Activated B cell treated with CpG ODN at 0.5 μM for 24 hours (primary cell): ENCODE data around the gene PCGF2. TPM values are rescaled to one million over a fixed set of nuclear protein-coding genes. Genes with fewer than 3 reads are reported as not detected.

Source experiments
- ATAC-seq: fragments of 200-7000 bp; cut with Tn5 transposase; one replicate; pipeline ENCODE4 v1.10.0; 2021; ENCODE audit warnings: low read depth, mild to moderate bottlenecking, moderate library complexity
- CTCF ChIA-PET: fragments of 350-600 bp; sonication (Branson Sonifier 250); formaldehyde crosslinking; loops from one replicate; lab custom pipeline; 2021; ENCODE audit warnings: antibody characterized with exemption; lab: Charles Lee
- POLR2A ChIA-PET: fragments of 350-600 bp; sonication (Branson Sonifier 250); formaldehyde crosslinking; loops from one replicate; lab custom pipeline; 2021; ENCODE audit warnings: antibody characterized with exemption; lab: Charles Lee
- DNase-seq: peaks from one replicate; pipeline ENCODE4 v3.0.0; 2022
- H3K27ac Mint-ChIP-seq: one replicate; pipeline ENCODE4 v1.8.0; 2020; ENCODE audit warnings: mixed read lengths
- H3K27me3 Mint-ChIP-seq: one replicate; pipeline ENCODE4 v1.8.0; 2021; ENCODE audit warnings: mixed read lengths
- H3K36me3 Mint-ChIP-seq: one replicate; pipeline ENCODE4 v1.8.0; 2021; ENCODE audit warnings: low read depth, mixed read lengths
- H3K4me1 Mint-ChIP-seq: one replicate; pipeline ENCODE4 v1.8.0; 2021; ENCODE audit warnings: mixed read lengths
- H3K4me3 Mint-ChIP-seq: one replicate; pipeline ENCODE4 v1.8.0; 2020; ENCODE audit warnings: mild to moderate bottlenecking, mixed read lengths
- H3K9me3 Mint-ChIP-seq: one replicate; pipeline ENCODE4 v1.8.0; 2020; ENCODE audit warnings: mixed read lengths
- CTCF ChIP-seq: fragments of 200-600 bp; IDR thresholded peaks from one replicate; pipeline ENCODE4 v1.8.0; 2022; ENCODE audit warnings: antibody characterized with exemption, mild to moderate bottlenecking
- intact Hi-C: fragments of 100-400 bp; cut with micrococcal nuclease; formaldehyde crosslinking; loops from one replicate; pipeline ENCODE4 v1.15.1; 2024
- total RNA-seq: library from RNA; stranded (reverse); gene quantifications from 2 replicates; pipeline ENCODE4 v1.2.3, GENCODE V29; 2022

Gene PCGF2
- total RNA-seq, 1 donor from 2014 or later = not detected

GRCh38 chr17:38719289-38719942, 28.7 kb downstream of the PCGF2 start:
- no peaks in the 10 kb centered on the region for H3K9me3 Mint-ChIP-seq
- no peak for ATAC-seq
- H3K27me3 Mint-ChIP-seq = no peaks in the 10 kb centered on the region
- H3K4me3 Mint-ChIP-seq = no peak overlapping the region
- peaks cover 77% of the 10 kb centered on the region for H3K36me3 Mint-ChIP-seq
- no peak overlapping the region for H3K27ac Mint-ChIP-seq
- ChIA-PET CTCF (interaction anchor here (1.4 kb wide), 1 partner anchor 8 kb away, joined by 3 read pairs; no protein-coding TSS in a partner anchor), POLR2A (interaction anchor here (0.6 to 1.3 kb wide), 5 partner anchors 9 to 514 kb away, joined by 3 to 5 read pairs (median 4); partner anchors contain the start of gene MLLT6)
- no peak for TF ChIP-seq CTCF
- H3K4me1 Mint-ChIP-seq = peaks cover 20% of the 10 kb centered on the region
- no peak for DNase-seq
- intact Hi-C loops = no loop called here

GRCh38 chr17:38717139-38717745, 30.9 kb downstream of the PCGF2 start:
- TF ChIP-seq CTCF = no peak
- Mint-ChIP-seq H3K9me3 (no peaks in the 10 kb centered on the region), H3K4me3 (no peak overlapping the region), H3K36me3 (peaks cover 80% of the 10 kb centered on the region), H3K27ac (peak overlapping the region; percentile 7), H3K27me3 (no peaks in the 10 kb centered on the region), H3K4me1 (peaks cover 19% of the 10 kb centered on the region)
- ATAC-seq = no peak
- POLR2A ChIA-PET = interaction anchor here (0.8 kb wide), 1 partner anchor 9 kb away, joined by 3 read pairs; no protein-coding TSS in a partner anchor
- CTCF ChIA-PET = interaction anchor here (1.3 to 2.1 kb wide), 2 partner anchors 18 to 41 kb away, joined by 4 to 6 read pairs; no protein-coding TSS in a partner anchor
- DNase-seq = no peak
- intact Hi-C loops = no loop called here

- DNase-seq (no peak), ATAC-seq (no peak)
- Mint-ChIP-seq H3K4me1 (peaks cover 18% of the 10 kb centered on the region), H3K4me3 (no peak overlapping the region), H3K36me3 (peaks cover 85% of the 10 kb centered on the region), H3K9me3 (no peaks in the 10 kb centered on the region), H3K27me3 (no peaks in the 10 kb centered on the region), H3K27ac (peak overlapping the region; percentile 7)
- ChIA-PET CTCF (interaction anchor here (1.3 to 2.1 kb wide), 2 partner anchors 19 to 40 kb away, joined by 4 to 6 read pairs; no protein-coding TSS in a partner anchor), POLR2A (interaction anchor here (0.8 to 1.8 kb wide), 3 partner anchors 10 to 11 kb away, joined by 3 to 4 read pairs (median 3); no protein-coding TSS in a partner anchor)
- intact Hi-C loops = no loop called here
- no peak for TF ChIP-seq CTCF
Observed at GRCh38 chr17:38716368-38717005, 31.6 kb downstream of the PCGF2 start.

- Mint-ChIP-seq H3K36me3 (peaks cover 85% of the 10 kb centered on the region), H3K4me1 (peaks cover 10% of the 10 kb centered on the region), H3K27ac (peak overlapping the region; percentile 52), H3K27me3 (no peaks in the 10 kb centered on the region), H3K4me3 (no peak overlapping the region), H3K9me3 (no peaks in the 10 kb centered on the region)
- DNase-seq = no peak
- no peak for ATAC-seq
- ChIA-PET CTCF (interaction anchor here (2.1 kb wide), 1 partner anchor 39 kb away, joined by 6 read pairs; no protein-coding TSS in a partner anchor), POLR2A (interaction anchor here (0.8 to 1.8 kb wide), 3 partner anchors 9 to 29 kb away, joined by 3 to 4 read pairs (median 3); no protein-coding TSS in a partner anchor)
- intact Hi-C loops = no loop called here
- TF ChIP-seq CTCF = no peak
Observed at GRCh38 chr17:38715216-38715943, 32.8 kb downstream of the PCGF2 start.
